K562 (cell line): Measurements from ENCODE around the gene ORAI2. TPM values are rescaled to one million over a fixed set of nuclear protein-coding genes. Genes with fewer than 3 reads are reported as not detected.
"Not testable (repeated sequence)": the region's sequence is repeated elsewhere in the genome, so short reads cannot be mapped to it uniquely, and the experiment has no call there.

ENCODE experiments used
- ATAC-seq: fragments of 200-7000 bp; cut with Tn5 transposase; 3 replicates; pipeline ENCODE4 v1.9.1; 2020; ENCODE audit warnings: moderate library complexity
- BruUV-seq: library from RNA; stranded (reverse); fragments of 400-500 nt; replicated peaks from 2 replicates; lab custom pipeline; 2021; lab: Mats Ljungman, UMichigan
- CTCF ChIA-PET: fragments of 300-600 bp; formaldehyde crosslinking; extraction: SDS; loops from one replicate; lab custom pipeline; 2021; ENCODE audit warnings: low intra/inter-chr PET ratio; lab: Yijun Ruan, JAX
- POLR2A ChIA-PET: fragments of 300-600, 350-650 bp; sonication (Branson Sonifier 250); formaldehyde crosslinking; extraction: SDS; loops from one replicate; lab custom pipeline; 2021; ENCODE audit warnings: antibody characterized with exemption, inconsistent platforms; lab: Yijun Ruan, JAX
- DNase-seq, 4 experiments: peaks; one replicate each; pipeline versions ENCODE4 v3.0.0 to v3.0.0-alpha.2; 2011 to 2018; ENCODE audit warnings: low spot score in 3 of 4, mixed read lengths in 3 of 4; ENCODE audit errors: extremely low read depth in 1 of 4
- FAIRE-seq: peaks from 2 replicates; lab custom pipeline; 2011; peaks lifted over from hg19 to GRCh38; lab: Jason Lieb, UNC
- H2AFZ ChIP-seq: 2 replicates; pipeline ENCODE4 v1.6.0; 2011; ENCODE audit warnings: low read depth, low read length, control low read depth, inconsistent platforms
- H3K27ac ChIP-seq: fragments of 200-600 bp; 3 replicates; pipeline ENCODE4 v1.8.0; 2011; ENCODE audit warnings: low read depth, mild to moderate bottlenecking, control low read depth, inconsistent platforms, low read length, moderate library complexity, mixed read lengths; ENCODE audit errors: extremely low read depth
- H3K27me3 ChIP-seq, 2 experiments: fragments of 300-600 bp in 1 of 2; 2 replicates in 1 of 2; 3 replicates in 1 of 2; pipeline versions ENCODE4 v1.6.0 to v1.8.0; 2011; ENCODE audit warnings: inconsistent platforms in 2 of 2, low read length in 2 of 2, mild to moderate bottlenecking in 1 of 2, mixed read lengths in 1 of 2, moderate library complexity in 1 of 2; ENCODE audit not compliant: control insufficient read depth in 2 of 2, insufficient read depth in 2 of 2
- H3K36me3 ChIP-seq: fragments of 300-600 bp; 3 replicates; pipeline ENCODE4 v1.8.0; 2011; ENCODE audit warnings: mild to moderate bottlenecking, low read length, inconsistent platforms; ENCODE audit not compliant: control insufficient read depth, insufficient read depth
- H3K4me1 ChIP-seq, 2 experiments: fragments of 200-600 bp in 1 of 2; replicated peaks in 1 of 2; 2 replicates in 1 of 2; 3 replicates in 1 of 2; pipeline versions ENCODE4 v1.5.1 to v1.8.0; 2011; ENCODE audit warnings: inconsistent platforms in 2 of 2, low read length in 2 of 2, mild to moderate bottlenecking in 1 of 2, mixed read lengths in 1 of 2, moderate library complexity in 1 of 2; ENCODE audit not compliant: control insufficient read depth in 2 of 2, insufficient read depth in 2 of 2
- H3K4me2 ChIP-seq: 2 replicates; pipeline ENCODE4 v1.6.1; 2011; ENCODE audit warnings: low read length, control low read depth, inconsistent platforms, mixed read lengths; ENCODE audit not compliant: insufficient read depth
- H3K4me3 ChIP-seq: fragments of 200-600 bp; sonication (generic), shearing (Covaris generic); 2 replicates; pipeline ENCODE4 v1.5.1; 2016; ENCODE audit warnings: control low read depth, inconsistent platforms
- H3K79me2 ChIP-seq: fragments of 200-600 bp; 3 replicates; pipeline ENCODE4 v1.8.0; 2011; ENCODE audit warnings: low read length, inconsistent platforms; ENCODE audit not compliant: control insufficient read depth, insufficient read depth
- H3K9ac ChIP-seq, 2 experiments: 2 replicates each; pipeline versions ENCODE4 v1.6.0 to v1.6.1; 2011; ENCODE audit warnings: low read depth in 2 of 2, low read length in 2 of 2, control low read depth in 1 of 2, inconsistent platforms in 1 of 2, mild to moderate bottlenecking in 1 of 2, mixed read lengths in 1 of 2; ENCODE audit not compliant: insufficient read depth in 1 of 2
- H3K9me1 ChIP-seq: one replicate; pipeline ENCODE4 v1.6.0; 2011; ENCODE audit warnings: inconsistent platforms, mild to moderate bottlenecking, low read length, moderate library complexity; ENCODE audit not compliant: control insufficient read depth, insufficient read depth
- H3K9me3 ChIP-seq: replicated peaks from 2 replicates; pipeline ENCODE4 v1.5.1; 2011; ENCODE audit warnings: low read depth, low read length, inconsistent platforms; ENCODE audit not compliant: control insufficient read depth, insufficient read depth
- H4K20me1 ChIP-seq: replicated peaks from 2 replicates; pipeline ENCODE4 v1.6.1; 2011; ENCODE audit warnings: low read length, inconsistent platforms, mixed read lengths; ENCODE audit not compliant: control insufficient read depth, insufficient read depth
- ELF1 ChIP-seq: fragments of 200-800 bp; sonication (Bioruptor generic); IDR thresholded peaks from 2 replicates; pipeline ENCODE4 v1.6.1; 2016; ENCODE audit warnings: missing genetic modification characterization, missing compliant biosample characterization
- TBL1XR1 ChIP-seq, 2 experiments: IDR thresholded peaks; 2 replicates each; pipeline ENCODE4 v1.6.1; 2012; ENCODE audit warnings: improper control_type of control experiment in 2 of 2, low read length in 2 of 2, mild to moderate bottlenecking in 1 of 2
- WGBS: fragments of 100-300 bp; shearing (Covaris generic); methylation state at CpG from one replicate; pipeline ENCODE4 v1.1.6; 2016; ENCODE audit warnings: low coverage, mixed read lengths; ENCODE audit not compliant: insufficient coverage; ENCODE audit errors: missing lambda C conversion rate; 5-methylcytosine and 5-hydroxymethylcytosine counted together
- in situ Hi-C: fragments of 300-500 bp; cut with MboI; formaldehyde crosslinking; loops from 4 replicates; pipeline ENCODE4 v1.15.0; 2018; ENCODE audit warnings: inconsistent platforms, mixed read lengths
- intact Hi-C: fragments of 100-400 bp; cut with micrococcal nuclease; formaldehyde crosslinking; loops from 2 replicates; pipeline ENCODE4 v1.14.2; 2022
- polyA plus RNA-seq, 8 experiments: library from polyadenylated mRNA; depleted of rRNA in 4 of 8; stranded (reverse) in 5 of 8; unstranded in 3 of 8; fragments of >200 nt; fragmentation: Nextera tagmentation in 2 of 8; fragmentation: Illumina TruSeq in 1 of 8; extraction: Ambion mirVana in 2 of 8; extraction: Trizol in 1 of 8; gene quantifications; 2 replicates each; pipeline versions ENCODE4 v1.2.1 to v1.2.3, GENCODE V29; 2011 to 2014; ENCODE audit warnings: inconsistent platforms in 1 of 8, missing spikeins in 1 of 8
- total RNA-seq, 7 experiments: library from RNA; depleted of rRNA in 6 of 7; stranded (reverse); fragments of >200 nt in 6 of 7; fragmentation: Illumina TruSeq in 2 of 7; extraction: Trizol in 2 of 7; gene quantifications; 2 replicates each; pipeline versions ENCODE4 v1.2.1 to v1.2.3, GENCODE V29; 2011 to 2021; ENCODE audit warnings: low replicate concordance in 1 of 7

The ORAI2 gene
- total and polyA plus RNA-seq, 9 of the 15 experiments (the other 6 are each of a cell fraction or from before 2014, with no cell fraction given) = 1.1 to 27.7 (median 9.2) TPM

DNA sequence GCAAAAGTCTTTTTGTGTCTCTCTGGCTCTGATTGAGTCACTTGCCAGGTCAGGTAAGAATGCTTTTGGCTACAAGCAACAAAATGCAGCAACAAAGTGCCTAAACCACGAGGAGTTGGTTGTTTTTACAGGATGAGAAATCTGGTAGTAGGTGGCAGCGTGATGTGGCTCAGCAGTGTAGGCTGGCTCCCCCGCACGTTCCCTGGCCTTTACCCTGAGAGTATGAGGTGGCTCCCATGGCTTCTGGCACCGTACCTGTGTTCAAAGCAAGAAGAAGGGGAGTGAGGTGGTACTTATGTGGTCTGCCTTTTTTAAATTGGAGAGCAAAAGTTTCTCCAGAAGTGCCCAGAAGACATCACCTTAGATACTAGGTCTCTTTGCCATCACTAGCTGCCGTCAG, 25.5 kb upstream of the ORAI2 start:
- H3K36me3 ChIP-seq = peaks cover 98% of the 10 kb centered on the region
- intact Hi-C loops (no loop called here), in situ Hi-C loops (no loop called here)
- no peak overlapping the region for H3K4me3 ChIP-seq
- no peaks in the 10 kb centered on the region for H3K27me3 ChIP-seq
- H3K9ac ChIP-seq = no peak overlapping the region
- no peaks in the 10 kb centered on the region for H3K9me1 ChIP-seq
- WGBS = 97% methylated on average over 6 of the region's 6 CpGs
- H3K27ac ChIP-seq = no peak overlapping the region
- no peak for TF ChIP-seq TBL1XR1 (IDR thresholded peaks at IDR 0.05; ENCODE audit: low read length in 2 of 2)
- TF ChIP-seq ELF1 = no peak
- no peak overlapping the region for H2AFZ ChIP-seq
- H3K79me2 ChIP-seq = peaks cover 6% of the 10 kb centered on the region; the same call in 2 of the 3 replicates
- DNase-seq = no peak
- BruUV-seq = no TSS peak
- H3K4me2 ChIP-seq = no peak overlapping the region
- H3K9me3 ChIP-seq = 0 out of 2 replicates have a peak, but pooled peaks cover 3% of the 10 kb centered on the region
- CTCF ChIA-PET = no interaction called here
- POLR2A ChIA-PET = interaction anchor here (1.3 kb wide), 1 partner anchor 10 kb away, joined by 3 read pairs; no protein-coding TSS in a partner anchor
- no peak for ATAC-seq
- H4K20me1 ChIP-seq = peaks cover 7% of the 10 kb centered on the region
- FAIRE-seq = no peak
- H3K4me1 ChIP-seq = no peaks in the 10 kb centered on the region; a peak in 2 of 5 replicates

DNA sequence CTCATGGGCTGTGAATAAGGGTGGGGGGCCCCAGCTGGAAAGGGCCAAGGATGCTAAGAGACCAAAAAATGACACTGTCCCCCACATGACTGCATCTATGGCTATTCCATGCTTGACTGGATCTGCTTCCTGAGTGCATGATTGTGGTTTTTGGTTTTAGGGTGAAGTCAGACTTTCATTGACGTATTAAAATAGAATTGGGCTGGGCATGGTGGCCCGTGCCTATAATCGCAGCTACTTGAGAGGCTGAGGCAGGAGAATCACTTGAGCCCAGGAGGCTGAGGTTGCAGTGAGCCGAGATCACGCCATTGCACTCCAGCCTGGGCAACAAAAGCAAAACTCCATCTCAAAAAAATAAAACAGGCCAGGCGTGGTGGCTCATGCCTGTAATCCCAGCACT, 24.8 kb upstream of the ORAI2 start:
- H3K9me3 ChIP-seq, ATAC-seq, FAIRE-seq, DNase-seq, POLR2A ChIA-PET, BruUV-seq, H3K79me2 ChIP-seq, H4K20me1 ChIP-seq, H3K4me1 ChIP-seq, H3K4me2 ChIP-seq, H2AFZ ChIP-seq, in situ Hi-C loops, H3K27me3 ChIP-seq, intact Hi-C loops, H3K4me3 ChIP-seq, CTCF ChIA-PET, H3K9me1 ChIP-seq, H3K27ac ChIP-seq, H3K9ac ChIP-seq: not testable (repeated sequence)
- WGBS = 99% methylated on average over 6 of the region's 6 CpGs
- peaks cover 96% of the 10 kb centered on the region for H3K36me3 ChIP-seq
